ENCODE data around the gene ZDHHC14.

The ZDHHC14 gene

DNA sequence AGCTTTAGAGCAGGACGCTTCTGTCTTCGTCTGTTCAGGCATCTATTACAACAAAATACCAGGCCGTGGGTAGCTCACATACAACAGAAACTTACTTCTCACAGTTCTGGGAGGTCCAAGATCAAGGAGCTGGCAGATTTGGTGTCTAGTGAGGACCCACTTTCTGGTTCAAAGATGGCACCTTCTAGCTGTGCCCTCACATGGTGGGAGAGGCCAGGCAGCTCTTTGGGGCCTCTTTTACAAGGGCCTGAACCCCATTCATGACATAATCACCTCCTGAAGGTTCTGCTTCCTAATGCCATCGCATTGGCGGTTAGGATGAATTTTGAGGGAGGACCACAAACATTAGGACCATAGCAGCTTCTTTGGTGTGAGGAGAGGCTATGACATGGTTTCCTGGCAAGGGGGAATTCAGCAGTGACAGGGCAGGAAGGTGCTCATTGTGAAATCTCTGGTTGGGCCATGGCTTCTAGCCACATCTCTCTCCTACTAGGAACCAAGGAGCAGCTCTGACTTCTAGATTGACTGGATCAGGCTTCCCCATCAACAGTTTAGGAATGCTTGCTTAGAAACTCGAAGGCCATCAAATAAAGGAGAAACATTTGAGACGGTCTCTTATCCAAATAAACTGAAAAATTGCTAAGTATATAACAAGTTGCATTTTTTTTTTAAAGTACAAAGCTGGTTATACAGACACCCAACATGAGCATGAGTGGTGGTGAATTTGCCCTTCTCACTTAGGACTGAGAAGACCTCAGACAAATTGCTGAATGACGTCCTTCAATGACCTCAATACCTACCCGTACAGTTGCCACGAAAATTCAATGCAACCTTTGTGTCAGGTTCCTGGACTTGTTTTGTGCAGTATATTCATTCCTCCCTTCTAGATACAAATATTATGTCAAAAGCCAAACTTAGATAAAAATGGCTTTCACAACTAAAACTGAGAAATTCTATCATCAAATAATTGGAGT is 140.7 kb downstream of the ZDHHC14 start:
- no peak for DNase-seq
- no peak overlapping the region for H3K27ac ChIP-seq
- no peaks in the 10 kb centered on the region for H3K27me3 ChIP-seq (ENCODE audit: insufficient read depth, low read depth, severe bottlenecking)
- H3K9me3 ChIP-seq (ENCODE audit: severe bottlenecking), result no peaks in the 10 kb centered on the region
- TF ChIP-seq, protein P1, sequence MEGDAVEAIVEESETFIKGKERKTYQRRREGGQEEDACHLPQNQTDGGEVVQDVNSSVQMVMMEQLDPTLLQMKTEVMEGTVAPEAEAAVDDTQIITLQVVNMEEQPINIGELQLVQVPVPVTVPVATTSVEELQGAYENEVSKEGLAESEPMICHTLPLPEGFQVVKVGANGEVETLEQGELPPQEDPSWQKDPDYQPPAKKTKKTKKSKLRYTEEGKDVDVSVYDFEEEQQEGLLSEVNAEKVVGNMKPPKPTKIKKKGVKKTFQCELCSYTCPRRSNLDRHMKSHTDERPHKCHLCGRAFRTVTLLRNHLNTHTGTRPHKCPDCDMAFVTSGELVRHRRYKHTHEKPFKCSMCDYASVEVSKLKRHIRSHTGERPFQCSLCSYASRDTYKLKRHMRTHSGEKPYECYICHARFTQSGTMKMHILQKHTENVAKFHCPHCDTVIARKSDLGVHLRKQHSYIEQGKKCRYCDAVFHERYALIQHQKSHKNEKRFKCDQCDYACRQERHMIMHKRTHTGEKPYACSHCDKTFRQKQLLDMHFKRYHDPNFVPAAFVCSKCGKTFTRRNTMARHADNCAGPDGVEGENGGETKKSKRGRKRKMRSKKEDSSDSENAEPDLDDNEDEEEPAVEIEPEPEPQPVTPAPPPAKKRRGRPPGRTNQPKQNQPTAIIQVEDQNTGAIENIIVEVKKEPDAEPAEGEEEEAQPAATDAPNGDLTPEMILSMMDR (IDR thresholded peaks at IDR 0.05; ENCODE audit: low read depth, low read length), result no peak
- no peaks in the 10 kb centered on the region for H3K36me3 ChIP-seq
- no peak overlapping the region for H3K4me3 ChIP-seq (ENCODE audit: low read depth, low read length)

DNA sequence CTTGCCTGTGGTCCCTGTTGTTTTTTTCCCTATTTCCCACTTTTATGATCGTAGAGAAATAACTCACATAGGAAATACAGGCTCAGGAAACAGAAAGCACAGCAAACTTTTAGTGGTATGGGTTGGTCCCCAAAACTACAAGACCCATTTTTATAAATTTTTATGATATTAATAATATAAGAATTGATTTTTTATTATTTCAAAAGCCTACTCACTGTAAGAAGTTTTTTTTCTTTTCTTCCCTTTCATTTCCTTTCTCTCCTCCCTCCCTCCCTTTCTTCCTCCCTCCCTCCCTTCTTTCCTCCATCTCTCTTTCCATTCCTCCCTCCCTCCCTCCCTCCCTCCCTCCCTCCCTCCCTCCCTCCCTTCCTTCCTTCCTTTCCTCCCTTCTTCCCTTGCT is 141.5 kb downstream of the ZDHHC14 start:
- DNase-seq, result no peak
- H3K36me3 ChIP-seq, result no peaks in the 10 kb centered on the region
- TF ChIP-seq, protein P1 (IDR thresholded peaks at IDR 0.05; ENCODE audit: low read depth, low read length), result no peak

DNA sequence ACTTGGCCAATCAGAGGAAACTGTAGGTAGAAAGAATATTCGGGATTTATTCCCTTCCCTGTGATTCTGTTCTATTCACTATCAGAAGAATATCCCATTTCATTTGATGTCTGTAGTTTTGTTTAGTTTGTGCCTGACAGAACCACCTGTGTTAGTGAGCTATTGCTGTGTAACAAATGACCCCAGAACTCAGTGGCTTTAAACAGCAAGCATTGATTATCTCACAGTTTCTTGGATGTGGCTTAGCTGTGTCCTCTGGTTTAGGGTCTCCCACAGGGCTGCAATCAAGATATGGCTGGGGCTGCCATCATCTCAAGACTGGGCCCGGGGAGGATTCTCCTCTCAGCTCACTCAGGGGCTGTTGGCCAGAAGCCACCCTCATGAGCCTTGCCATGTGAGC is 143.7 kb downstream of the ZDHHC14 start:
- DNase-seq, result no peak
- TF ChIP-seq, protein P1 (IDR thresholded peaks at IDR 0.05; ENCODE audit: low read depth, low read length), result no peak
- H3K4me3 ChIP-seq (ENCODE audit: low read depth, low read length), result no peak overlapping the region
- H3K27ac ChIP-seq, result no peak overlapping the region
- no peaks in the 10 kb centered on the region for H3K36me3 ChIP-seq
- H3K9me3 ChIP-seq (ENCODE audit: severe bottlenecking), result no peaks in the 10 kb centered on the region
- H3K27me3 ChIP-seq (ENCODE audit: insufficient read depth, low read depth, severe bottlenecking), result no peaks in the 10 kb centered on the region

More for the DNA sequence above, 141.5 kb downstream of the ZDHHC14 start:
- Histone ChIP-seq H3K4me3 (ENCODE audit: low read depth, low read length) (no peak overlapping the region), H3K27ac (no peak overlapping the region), H3K9me3 (ENCODE audit: severe bottlenecking) (no peaks in the 10 kb centered on the region), H3K27me3 (ENCODE audit: insufficient read depth, low read depth, severe bottlenecking) (no peaks in the 10 kb centered on the region)

DNA sequence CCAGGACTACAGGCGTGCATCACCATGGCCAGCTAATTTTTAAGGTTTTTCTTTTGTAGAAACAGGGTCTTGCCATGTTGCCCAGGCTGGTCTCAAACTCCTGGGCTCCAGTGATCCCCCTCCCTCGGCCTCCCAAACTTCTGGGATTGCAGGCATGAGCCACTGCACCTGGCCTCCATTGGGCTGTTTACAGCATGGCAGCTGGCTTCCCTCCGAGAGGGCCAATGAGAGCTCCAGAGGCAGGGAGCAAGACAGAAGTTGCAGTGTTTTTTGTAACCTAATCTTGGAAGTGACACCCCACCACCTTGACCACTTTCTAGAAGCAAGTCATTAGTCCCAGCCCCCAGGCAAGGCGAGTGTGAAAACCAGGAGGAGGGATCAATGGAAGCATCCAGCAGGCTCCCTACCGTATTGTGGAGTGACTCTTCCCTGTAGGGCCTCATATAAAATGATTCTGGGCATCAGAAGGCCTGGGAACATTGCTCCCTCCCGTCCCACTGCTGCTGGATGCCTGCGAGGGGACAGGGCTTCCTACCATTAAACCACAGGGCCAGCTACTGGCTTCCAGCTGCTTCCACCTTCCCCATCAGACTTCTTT is 144.4 kb downstream of the ZDHHC14 start:
- Histone ChIP-seq H3K27me3 (ENCODE audit: insufficient read depth, low read depth, severe bottlenecking) (no peaks in the 10 kb centered on the region), H3K36me3 (no peaks in the 10 kb centered on the region), H3K9me3 (ENCODE audit: severe bottlenecking) (no peaks in the 10 kb centered on the region), H3K27ac (no peak overlapping the region), H3K4me3 (ENCODE audit: low read depth, low read length) (no peak overlapping the region)
- DNase-seq, result no peak
- TF ChIP-seq, protein P1 (IDR thresholded peaks at IDR 0.05; ENCODE audit: low read depth, low read length), result no peak

DNA sequence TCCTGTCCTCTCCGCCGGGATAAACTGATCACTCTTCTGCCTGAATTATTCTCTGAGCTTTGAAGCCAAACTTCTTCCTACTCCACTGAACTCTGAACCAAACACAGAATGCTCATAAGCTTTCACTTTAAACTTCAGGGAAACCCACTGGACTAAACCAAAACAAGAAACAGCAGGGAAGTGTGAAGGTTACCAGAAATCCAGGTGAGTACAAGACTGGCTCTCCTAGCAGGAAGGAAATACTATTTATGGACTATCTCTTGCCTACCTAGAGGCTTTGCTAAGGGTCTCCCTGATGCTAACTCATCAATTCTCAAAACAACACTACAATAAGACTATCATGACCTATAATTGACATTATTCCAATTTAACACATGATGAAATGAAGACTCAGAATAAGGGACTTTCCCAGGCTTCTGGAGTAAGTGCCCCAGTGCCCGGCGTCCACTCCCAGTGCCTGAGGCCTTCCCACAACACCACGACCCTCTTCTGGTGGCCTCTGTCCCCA is 145.0 kb downstream of the ZDHHC14 start:
- H3K27me3 ChIP-seq (ENCODE audit: insufficient read depth, low read depth, severe bottlenecking), result no peaks in the 10 kb centered on the region
- H3K4me3 ChIP-seq (ENCODE audit: low read depth, low read length), result no peak overlapping the region
- TF ChIP-seq, protein P1 (IDR thresholded peaks at IDR 0.05; ENCODE audit: low read depth, low read length), result no peak
- H3K36me3 ChIP-seq, result no peaks in the 10 kb centered on the region
- no peaks in the 10 kb centered on the region for H3K9me3 ChIP-seq (ENCODE audit: severe bottlenecking)
- no peak for DNase-seq
- H3K27ac ChIP-seq, result no peak overlapping the region
